Colonic mucosa (tissue), 4 donors: Measurements from ENCODE around the gene DIP2B. TPM values are rescaled to one million over a fixed set of nuclear protein-coding genes. Genes with fewer than 3 reads are reported as not detected.

Experiments
- DNase-seq: peaks from one replicate; pipeline ENCODE4 v3.0.0-alpha.2; 2020
- H3K27ac ChIP-seq: fragments of 200-600 bp; one replicate; pipeline ENCODE4 v1.8.0; 2021
- H3K27me3 ChIP-seq: fragments of 200-600 bp; one replicate; pipeline ENCODE4 v1.8.0; 2021
- H3K36me3 ChIP-seq: fragments of 200-600 bp; one replicate; pipeline ENCODE4 v1.8.0; 2021
- H3K4me1 ChIP-seq: fragments of 200-600 bp; one replicate; pipeline ENCODE4 v1.8.0; 2021; ENCODE audit warnings: mild to moderate bottlenecking
- H3K4me3 ChIP-seq: fragments of 200-600 bp; one replicate; pipeline ENCODE4 v1.8.0; 2021
- H3K9ac ChIP-seq, 2 donors: one replicate each; pipeline ENCODE4 v1.7.0; 2013; ENCODE audit warnings: control low read depth in 2 of 2, low read depth in 2 of 2, low read length in 2 of 2
- H3K9me3 ChIP-seq: fragments of 200-600 bp; one replicate; pipeline ENCODE4 v1.8.0; 2021
- CTCF ChIP-seq: fragments of 200-600 bp; IDR thresholded peaks from one replicate; pipeline ENCODE4 v1.8.0; 2022; ENCODE audit warnings: antibody characterized with exemption, mild to moderate bottlenecking
- intact Hi-C: fragments of 100-400 bp; cut with DNase I; formaldehyde crosslinking; loops from one replicate; pipeline ENCODE4 v1.14.1; 2022
- total RNA-seq, 2 donors: library from RNA; stranded (reverse); fragmentation: NEBNext Ultra II Directional in 1 of 2; extraction: Animal tissue kit (Norgen Biotek cat#: 25700) in 1 of 2; gene quantifications; one replicate each; pipeline ENCODE4 v1.2.1, GENCODE V29; 2021
- donor health status: healthy.
- donor health status: DM: no; HTN: no; CAD: no.
- donor health status: DM: no; HTN: no; CAD: no.

DIP2B gene
- total RNA-seq, result 10 to 100 TPM; 34.3 to 36.8 TPM

- H3K9ac ChIP-seq, result peak within 1 kb of the TSS; percentile 91 to 98
- H3K27me3 ChIP-seq, result no peaks in the 10 kb centered on the region
- peak; percentile 86 for TF ChIP-seq CTCF
- peaks cover 12% of the 10 kb centered on the region for H3K4me1 ChIP-seq
- peak; percentile 96 for DNase-seq
- intact Hi-C loops, result loop anchor here (2.0 to 10.0 kb wide), 2 partner anchors 132 to 230 kb away; no protein-coding TSS in a partner anchor
- H3K4me3 ChIP-seq, result peak within 1 kb of the TSS; percentile 71
- H3K9me3 ChIP-seq, result no peaks in the 10 kb centered on the region
- no peaks in the 10 kb centered on the region for H3K36me3 ChIP-seq
- H3K27ac ChIP-seq, result peak within 1 kb of the TSS; percentile 89
Measured at GRCh38 chr12:50504798-50505674, at the start of gene DIP2B. Gene DIP2B (plus strand): TSS chr12:50504985. CDS start chr12:50505141, 156 bp downstream.

GRCh38 chr12:50458606-50459005, 46.2 kb upstream of the DIP2B start:
- Histone ChIP-seq H3K4me3 (no peak overlapping the region), H3K27ac (no peak overlapping the region), H3K9ac (no peak overlapping the region), H3K9me3 (no peaks in the 10 kb centered on the region), H3K36me3 (no peaks in the 10 kb centered on the region), H3K27me3 (no peaks in the 10 kb centered on the region), H3K4me1 (no peaks in the 10 kb centered on the region)
- TF ChIP-seq CTCF, result no peak
- intact Hi-C loops, result no loop called here
- DNase-seq, result no peak

GRCh38 chr12:50467439-50467838, 37.3 kb upstream of the DIP2B start:
- no peak overlapping the region for H3K27ac ChIP-seq
- no peaks in the 10 kb centered on the region for H3K9me3 ChIP-seq
- no peaks in the 10 kb centered on the region for H3K36me3 ChIP-seq
- no peak overlapping the region for H3K4me3 ChIP-seq
- no peak for DNase-seq
- H3K27me3 ChIP-seq, result no peaks in the 10 kb centered on the region
- intact Hi-C loops, result no loop called here
- no peak overlapping the region for H3K9ac ChIP-seq
- H3K4me1 ChIP-seq, result no peaks in the 10 kb centered on the region
- no peak for TF ChIP-seq CTCF

GRCh38 chr12:50477241-50477832, 27.4 kb upstream of the DIP2B start:
- no peaks in the 10 kb centered on the region for H3K4me1 ChIP-seq
- no peaks in the 10 kb centered on the region for H3K9me3 ChIP-seq
- H3K27ac ChIP-seq, result no peak overlapping the region
- peaks cover 19% of the 10 kb centered on the region for H3K36me3 ChIP-seq
- TF ChIP-seq CTCF, result no peak
- no peak for DNase-seq
- intact Hi-C loops, result no loop called here
- no peaks in the 10 kb centered on the region for H3K27me3 ChIP-seq
- H3K4me3 ChIP-seq, result no peak overlapping the region
- H3K9ac ChIP-seq, result no peak overlapping the region

GRCh38 chr12:50482571-50482970, 22.2 kb upstream of the DIP2B start:
- Histone ChIP-seq H3K36me3 (no peaks in the 10 kb centered on the region), H3K27ac (no peak overlapping the region), H3K9ac (no peak overlapping the region), H3K4me1 (no peaks in the 10 kb centered on the region), H3K27me3 (no peaks in the 10 kb centered on the region), H3K4me3 (no peak overlapping the region), H3K9me3 (no peaks in the 10 kb centered on the region)
- no peak for TF ChIP-seq CTCF
- DNase-seq, result no peak
- intact Hi-C loops, result no loop called here
